Neural progenitor cell (in vitro differentiated cells): ENCODE results near the gene SNTG2. TPM values are rescaled to one million over a fixed set of nuclear protein-coding genes. Genes with fewer than 3 reads are reported as not detected.

Experiments
- DNase-seq: peaks from one replicate; pipeline ENCODE4 v3.0.0-alpha.2; 2016; ENCODE audit warnings: low spot score
- H2AFZ ChIP-seq: fragments of 200-600 bp; sonication (generic); replicated peaks from 2 replicates; pipeline ENCODE4 v1.6.1; 2016; ENCODE audit warnings: antibody characterized with exemption
- H3F3A ChIP-seq: fragments of 200-600 bp; sonication (generic); 2 replicates; pipeline ENCODE4 v1.6.1; 2016; ENCODE audit warnings: antibody characterized with exemption, low read depth
- H3K27ac ChIP-seq: fragments of 200-600 bp; sonication (generic); 2 replicates; pipeline ENCODE4 v1.5.1; 2016; ENCODE audit warnings: mild to moderate bottlenecking
- H3K27me3 ChIP-seq: fragments of 200-600 bp; sonication (generic); 2 replicates; pipeline ENCODE4 v1.6.1; 2016; ENCODE audit warnings: mild to moderate bottlenecking, moderate library complexity
- H3K36me3 ChIP-seq: fragments of 200-600 bp; sonication (generic); 2 replicates; pipeline ENCODE4 v1.5.1; 2016
- H3K4me1 ChIP-seq: fragments of 200-600 bp; sonication (generic); 2 replicates; pipeline ENCODE4 v1.6.1; 2016; ENCODE audit warnings: mixed run types
- H3K4me2 ChIP-seq: fragments of 200-600 bp; sonication (generic); 2 replicates; pipeline ENCODE4 v1.6.1; 2016
- H3K4me3 ChIP-seq: fragments of 200-600 bp; sonication (generic); 2 replicates; pipeline ENCODE4 v1.5.1; 2016
- H3K79me2 ChIP-seq: fragments of 200-600 bp; sonication (generic); 2 replicates; pipeline ENCODE4 v1.6.1; 2016; ENCODE audit warnings: low read depth
- H3K9ac ChIP-seq: fragments of 200-600 bp; sonication (generic); 2 replicates; pipeline ENCODE4 v1.6.1; 2016
- H3K9me3 ChIP-seq: fragments of 200-600 bp; sonication (generic); 2 replicates; pipeline ENCODE4 v1.5.1; 2016; ENCODE audit warnings: low read depth
- H4K20me1 ChIP-seq: fragments of 200-600 bp; sonication (generic); 2 replicates; pipeline ENCODE4 v1.6.1; 2016; ENCODE audit warnings: low read depth
- H3K27ac Mint-ChIP-seq: 3 replicates; pipeline ENCODE4 v1.8.0; 2021; ENCODE audit warnings: mixed read lengths
- H3K27me3 Mint-ChIP-seq: 2 replicates; pipeline ENCODE4 v1.8.0; 2022; ENCODE audit warnings: low read depth, mild to moderate bottlenecking, inconsistent platforms, moderate library complexity, mixed read lengths; ENCODE audit not compliant: insufficient read depth
- H3K36me3 Mint-ChIP-seq: 3 replicates; pipeline ENCODE4 v1.8.0; 2021; ENCODE audit warnings: mixed read lengths
- H3K4me1 Mint-ChIP-seq: 3 replicates; pipeline ENCODE4 v1.8.0; 2021; ENCODE audit warnings: mixed read lengths
- H3K4me3 Mint-ChIP-seq: 3 replicates; pipeline ENCODE4 v1.8.0; 2021; ENCODE audit warnings: mild to moderate bottlenecking, moderate library complexity, mixed read lengths
- H3K9me3 Mint-ChIP-seq: 3 replicates; pipeline ENCODE4 v1.8.0; 2020; ENCODE audit warnings: mixed read lengths
- CTCF ChIP-seq: fragments of 200-600 bp; sonication (generic); IDR thresholded peaks from 2 replicates; pipeline ENCODE4 v1.5.1; 2017; ENCODE audit warnings: antibody characterized with exemption, mild to moderate bottlenecking
- EZH2 ChIP-seq: fragments of 200-600 bp; sonication (generic); IDR thresholded peaks from 2 replicates; pipeline ENCODE4 v1.6.1; 2017; ENCODE audit warnings: antibody characterized with exemption, mild to moderate bottlenecking, moderate library complexity
- EZH2phosphoT487 ChIP-seq: fragments of 200-600 bp; sonication (generic); IDR thresholded peaks from 2 replicates; pipeline ENCODE4 v1.6.1; 2017; ENCODE audit warnings: antibody characterized with exemption
- total RNA-seq: library from RNA; depleted of rRNA; stranded (reverse); fragments of >200 nt; gene quantifications from 2 replicates; pipeline ENCODE4 v1.2.3, GENCODE V29; 2015; ENCODE audit warnings: low replicate concordance

SNTG2 gene
- total RNA-seq, 1 donor from 2014 or later, result 1.1 TPM

- Histone ChIP-seq H3K4me1 (peaks cover 11% of the 10 kb centered on the region), H2AFZ (peak overlapping the region; percentile 42), H4K20me1 (no peaks in the 10 kb centered on the region), H3K27me3 (no peaks in the 10 kb centered on the region), H3K9me3 (no peaks in the 10 kb centered on the region), H3K36me3 (no peaks in the 10 kb centered on the region), H3K9ac (no peak overlapping the region), H3K4me3 (no peak overlapping the region), H3F3A (no peaks in the 10 kb centered on the region), H3K27ac (no peak overlapping the region), H3K79me2 (no peaks in the 10 kb centered on the region), H3K4me2 (no peak overlapping the region)
- Mint-ChIP-seq H3K4me3 (peak overlapping the region; percentile 25), H3K27ac (peak overlapping the region; percentile 50), H3K9me3 (no peaks in the 10 kb centered on the region), H3K4me1 (peaks cover 20% of the 10 kb centered on the region), H3K36me3 (no peaks in the 10 kb centered on the region), H3K27me3 (peaks cover 10% of the 10 kb centered on the region)
- no peak for TF ChIP-seq EZH2phosphoT487
- no peak for TF ChIP-seq EZH2
- TF ChIP-seq CTCF, result no peak
- DNase-seq, result no peak
Observed at GRCh38 chr2:1306687-1307516, 356.3 kb downstream of the SNTG2 start.

GRCh38 chr2:1307670-1308069 is 357.0 kb downstream of the SNTG2 start:
- Histone ChIP-seq H3K9me3 (no peaks in the 10 kb centered on the region), H3K79me2 (no peaks in the 10 kb centered on the region), H3K27ac (no peak overlapping the region), H3K9ac (no peak overlapping the region), H2AFZ (peak overlapping the region; percentile 34), H3K4me3 (no peak overlapping the region), H3K36me3 (no peaks in the 10 kb centered on the region), H3K27me3 (no peaks in the 10 kb centered on the region), H3K4me1 (peaks cover 11% of the 10 kb centered on the region), H3F3A (no peaks in the 10 kb centered on the region), H4K20me1 (no peaks in the 10 kb centered on the region), H3K4me2 (no peak overlapping the region)
- no peak for DNase-seq
- H3K4me1 Mint-ChIP-seq, result peaks cover 20% of the 10 kb centered on the region
- no peak overlapping the region for H3K4me3 Mint-ChIP-seq
- no peaks in the 10 kb centered on the region for H3K9me3 Mint-ChIP-seq
- H3K27ac Mint-ChIP-seq, result no peak overlapping the region
- TF ChIP-seq CTCF (no peak), EZH2 (no peak), EZH2phosphoT487 (no peak)
- peaks cover 12% of the 10 kb centered on the region for H3K27me3 Mint-ChIP-seq
- H3K36me3 Mint-ChIP-seq, result no peaks in the 10 kb centered on the region

GRCh38 chr2:1308678-1309077 is 358.0 kb downstream of the SNTG2 start:
- H3K27ac Mint-ChIP-seq, result no peak overlapping the region
- H3K36me3 Mint-ChIP-seq, result no peaks in the 10 kb centered on the region
- Histone ChIP-seq H3K4me2 (no peak overlapping the region), H3K27me3 (no peaks in the 10 kb centered on the region), H3K4me1 (peaks cover 11% of the 10 kb centered on the region), H3K79me2 (no peaks in the 10 kb centered on the region), H3F3A (no peaks in the 10 kb centered on the region), H2AFZ (no peak overlapping the region), H3K27ac (no peak overlapping the region), H4K20me1 (no peaks in the 10 kb centered on the region), H3K4me3 (no peak overlapping the region), H3K36me3 (no peaks in the 10 kb centered on the region), H3K9ac (no peak overlapping the region), H3K9me3 (no peaks in the 10 kb centered on the region)
- DNase-seq, result no peak
- H3K4me1 Mint-ChIP-seq, result peaks cover 20% of the 10 kb centered on the region
- peaks cover 12% of the 10 kb centered on the region for H3K27me3 Mint-ChIP-seq
- no peak overlapping the region for H3K4me3 Mint-ChIP-seq
- no peaks in the 10 kb centered on the region for H3K9me3 Mint-ChIP-seq
- no peak for TF ChIP-seq EZH2phosphoT487

- Mint-ChIP-seq H3K36me3 (no peaks in the 10 kb centered on the region), H3K27me3 (peaks cover 12% of the 10 kb centered on the region), H3K4me1 (peaks cover 20% of the 10 kb centered on the region), H3K9me3 (no peaks in the 10 kb centered on the region), H3K27ac (no peak overlapping the region), H3K4me3 (no peak overlapping the region)
- Histone ChIP-seq H3K79me2 (no peaks in the 10 kb centered on the region), H4K20me1 (no peaks in the 10 kb centered on the region), H2AFZ (no peak overlapping the region), H3K4me1 (peaks cover 11% of the 10 kb centered on the region), H3F3A (no peaks in the 10 kb centered on the region), H3K4me3 (no peak overlapping the region), H3K9ac (no peak overlapping the region), H3K27ac (no peak overlapping the region), H3K4me2 (no peak overlapping the region), H3K27me3 (no peaks in the 10 kb centered on the region), H3K9me3 (no peaks in the 10 kb centered on the region), H3K36me3 (no peaks in the 10 kb centered on the region)
- TF ChIP-seq EZH2phosphoT487, result no peak
- TF ChIP-seq EZH2, result no peak
- no peak for TF ChIP-seq CTCF
- DNase-seq, result no peak
Observed at GRCh38 chr2:1309507-1309906, 358.9 kb downstream of the SNTG2 start.
